ENCODE measurements around the gene BCL7B. TPM values are rescaled to one million over a fixed set of nuclear protein-coding genes. Genes with fewer than 3 reads are reported as not detected.
"Not testable (repeated sequence)": the region's sequence is repeated elsewhere in the genome, so short reads cannot be mapped to it uniquely, and the experiment has no call there.

Gene BCL7B
- total and polyA plus RNA-seq, 2 experiments from 2014 or later = 17.0 to 18.2 TPM

DNA sequence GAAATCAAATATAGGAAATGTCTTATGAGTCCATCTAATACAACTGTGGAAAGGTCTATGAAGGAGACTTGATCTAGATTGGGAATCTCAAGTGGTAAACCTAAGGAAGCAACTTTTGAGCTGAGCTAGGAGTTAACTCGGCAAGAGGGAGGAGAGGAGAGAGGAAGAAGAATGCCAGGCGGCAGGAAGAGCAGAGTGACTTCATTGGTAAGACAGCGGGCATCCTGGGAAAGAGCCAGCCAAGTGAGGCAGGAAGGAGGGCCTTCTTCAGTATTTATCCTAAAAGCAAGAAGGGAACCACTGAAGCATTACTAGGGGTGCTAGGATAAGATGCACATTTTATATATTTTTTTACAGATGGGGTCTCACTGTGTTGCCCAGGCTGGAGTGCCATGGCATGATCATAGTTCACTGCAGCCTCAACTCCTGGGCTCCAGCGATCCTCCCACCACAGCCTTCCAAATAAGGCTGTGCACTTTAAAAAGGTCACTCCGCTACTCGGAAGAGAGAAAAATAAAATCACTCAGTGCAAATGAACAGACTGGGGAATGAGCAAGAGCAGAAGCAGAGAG, 2.0 kb downstream of the BCL7B start:
- peak overlapping the region; percentile 86 for H3K4me3 Mint-ChIP-seq
- H3K4me1 Mint-ChIP-seq = peaks cover 11% of the 10 kb centered on the region
- Histone ChIP-seq H3K27me3 (ENCODE audit: insufficient read depth) (peaks cover 23% of the 10 kb centered on the region), H3K4me3 (no peak overlapping the region), H3K9me2 (ENCODE audit: insufficient read depth) (no peaks in the 10 kb centered on the region), H3K79me2 (replicated peaks; ENCODE audit: insufficient read depth) (peaks cover 37% of the 10 kb centered on the region), H3K27ac (ENCODE audit: low read depth) (no peak overlapping the region), H3F3A (replicated peaks; ENCODE audit: low read depth) (peaks cover 13% of the 10 kb centered on the region), H4K20me1 (replicated peaks; ENCODE audit: insufficient read depth) (peaks cover 18% of the 10 kb centered on the region), H2AFZ (no peak overlapping the region), H3K36me3 (ENCODE audit: insufficient read depth) (peaks cover 5% of the 10 kb centered on the region; the same call in 1 of the 2 replicates), H3K4me1 (ENCODE audit: insufficient read depth) (0 out of 2 replicates have a peak, but pooled peaks cover 6% of the 10 kb centered on the region), H3K4me2 (no peak overlapping the region)
- TF ChIP-seq STAT1 (IDR thresholded peaks at IDR 0.05; ENCODE audit: unreplicated experiment) = no peak
- DNase-seq (ENCODE audit: low spot score) (no peak), ATAC-seq (no peak)
- H3K36me3 Mint-ChIP-seq (ENCODE audit: low read depth) = peaks cover 25% of the 10 kb centered on the region
- H3K9me3 Mint-ChIP-seq = peaks cover 3% of the 10 kb centered on the region; the same call in 1 of the 3 replicates
- no peak overlapping the region for H3K27ac Mint-ChIP-seq
- peaks cover 18% of the 10 kb centered on the region for H3K27me3 Mint-ChIP-seq (ENCODE audit: insufficient read depth, low read depth, poor library complexity)

DNA sequence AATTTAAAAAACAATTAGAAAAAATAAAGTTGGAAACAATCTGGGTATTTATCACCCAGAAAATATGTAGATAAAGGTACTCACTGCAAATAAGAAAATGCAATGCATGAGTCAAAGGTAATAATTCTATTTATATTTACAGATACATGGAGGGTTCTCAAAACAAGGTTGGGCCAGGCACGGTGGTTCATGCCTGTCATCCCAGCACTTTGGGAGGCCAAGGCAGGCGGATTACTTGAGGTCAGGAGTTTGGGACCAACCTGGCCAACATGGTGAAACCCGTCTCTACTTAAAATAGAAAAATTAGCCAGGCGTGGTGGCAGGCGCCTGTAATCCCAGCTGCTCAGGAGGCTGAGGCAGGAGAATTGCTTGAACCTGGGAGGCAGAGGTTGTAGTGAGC, 7.4 kb downstream of the BCL7B start:
- H3K27ac ChIP-seq (ENCODE audit: low read depth); H3F3A ChIP-seq (replicated peaks; ENCODE audit: low read depth); H3K4me3 ChIP-seq; H3K27ac Mint-ChIP-seq; H3K36me3 ChIP-seq (ENCODE audit: insufficient read depth); H3K9me3 Mint-ChIP-seq; H3K27me3 Mint-ChIP-seq (ENCODE audit: insufficient read depth, low read depth, poor library complexity); H3K4me2 ChIP-seq; H3K4me1 Mint-ChIP-seq; H3K27me3 ChIP-seq (ENCODE audit: insufficient read depth); ATAC-seq; H3K4me1 ChIP-seq (ENCODE audit: insufficient read depth); H2AFZ ChIP-seq; DNase-seq (ENCODE audit: low spot score); H3K9me2 ChIP-seq (ENCODE audit: insufficient read depth); H3K4me3 Mint-ChIP-seq: not testable (repeated sequence)
- peaks cover 35% of the 10 kb centered on the region for H3K36me3 Mint-ChIP-seq (ENCODE audit: low read depth)
- H3K79me2 ChIP-seq (replicated peaks; ENCODE audit: insufficient read depth) = peaks cover 43% of the 10 kb centered on the region
- H4K20me1 ChIP-seq (replicated peaks; ENCODE audit: insufficient read depth) = peaks cover 11% of the 10 kb centered on the region

DNA sequence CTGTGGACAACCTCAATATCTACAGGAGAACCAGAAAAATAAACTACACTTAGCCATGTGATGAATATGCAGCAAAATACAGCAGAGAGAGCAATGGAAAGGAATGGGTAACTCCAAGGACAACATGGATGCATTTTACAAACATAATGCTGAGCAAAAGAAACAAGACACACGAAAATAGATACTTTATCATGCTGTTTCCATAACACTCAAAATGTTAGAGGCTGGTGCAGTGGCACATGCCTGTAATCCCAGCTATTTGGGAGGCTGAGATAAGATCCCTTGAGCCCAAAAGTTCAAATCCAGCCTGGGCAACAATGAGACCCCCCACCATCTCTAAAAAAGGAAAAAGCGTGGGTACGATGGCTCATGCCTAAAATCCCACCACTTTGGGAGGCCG, 8.3 kb downstream of the BCL7B start:
- H3K36me3 Mint-ChIP-seq (ENCODE audit: low read depth) = peaks cover 32% of the 10 kb centered on the region
- no peaks in the 10 kb centered on the region for H3K4me1 ChIP-seq (ENCODE audit: insufficient read depth)
- no peak overlapping the region for H3K4me3 Mint-ChIP-seq
- no peaks in the 10 kb centered on the region for H3K27me3 ChIP-seq (ENCODE audit: insufficient read depth)
- H3K79me2 ChIP-seq (replicated peaks; ENCODE audit: insufficient read depth) = peaks cover 39% of the 10 kb centered on the region
- H3K9me2 ChIP-seq (ENCODE audit: insufficient read depth) = no peaks in the 10 kb centered on the region
- no peak overlapping the region for H3K4me3 ChIP-seq
- H3K27ac ChIP-seq (ENCODE audit: low read depth) = 0 out of 2 replicates have a peak overlapping the region, but pooled peaks have one; percentile 66
- peaks cover 4% of the 10 kb centered on the region for H3K27me3 Mint-ChIP-seq (ENCODE audit: insufficient read depth, low read depth, poor library complexity)
- no peak overlapping the region for H2AFZ ChIP-seq
- peaks cover 6% of the 10 kb centered on the region for H4K20me1 ChIP-seq (replicated peaks; ENCODE audit: insufficient read depth)
- H3K4me2 ChIP-seq = no peak overlapping the region
- DNase-seq (ENCODE audit: low spot score) = no peak
- H3K36me3 ChIP-seq (ENCODE audit: insufficient read depth) = peaks cover 7% of the 10 kb centered on the region; the same call in 1 of the 2 replicates
- H3F3A ChIP-seq (replicated peaks; ENCODE audit: low read depth) = no peaks in the 10 kb centered on the region
- no peak for ATAC-seq
- H3K9me3 Mint-ChIP-seq = no peaks in the 10 kb centered on the region
- no peaks in the 10 kb centered on the region for H3K4me1 Mint-ChIP-seq
- H3K27ac Mint-ChIP-seq = no peak overlapping the region
- TF ChIP-seq, protein P1, sequence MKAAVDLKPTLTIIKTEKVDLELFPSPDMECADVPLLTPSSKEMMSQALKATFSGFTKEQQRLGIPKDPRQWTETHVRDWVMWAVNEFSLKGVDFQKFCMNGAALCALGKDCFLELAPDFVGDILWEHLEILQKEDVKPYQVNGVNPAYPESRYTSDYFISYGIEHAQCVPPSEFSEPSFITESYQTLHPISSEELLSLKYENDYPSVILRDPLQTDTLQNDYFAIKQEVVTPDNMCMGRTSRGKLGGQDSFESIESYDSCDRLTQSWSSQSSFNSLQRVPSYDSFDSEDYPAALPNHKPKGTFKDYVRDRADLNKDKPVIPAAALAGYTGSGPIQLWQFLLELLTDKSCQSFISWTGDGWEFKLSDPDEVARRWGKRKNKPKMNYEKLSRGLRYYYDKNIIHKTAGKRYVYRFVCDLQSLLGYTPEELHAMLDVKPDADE (IDR thresholded peaks at IDR 0.05) = no peak
- TF ChIP-seq ZNF114 (CRISPR knock-in tag; IDR thresholded peaks at IDR 0.05) (no peak), ZNF331 (CRISPR knock-in tag; IDR thresholded peaks at IDR 0.05; ENCODE audit: low read depth) (no peak), POLR2AphosphoS5 (IDR thresholded peaks at IDR 0.05; ENCODE audit: low read depth) (no peak), EZH2phosphoT487 (IDR thresholded peaks at IDR 0.05; ENCODE audit: unreplicated experiment) (no peak), STAT1 (IDR thresholded peaks at IDR 0.05; ENCODE audit: unreplicated experiment) (no peak), JUNB (IDR thresholded peaks at IDR 0.05; ENCODE audit: unreplicated experiment) (no peak)
- TF ChIP-seq, protein P2, sequence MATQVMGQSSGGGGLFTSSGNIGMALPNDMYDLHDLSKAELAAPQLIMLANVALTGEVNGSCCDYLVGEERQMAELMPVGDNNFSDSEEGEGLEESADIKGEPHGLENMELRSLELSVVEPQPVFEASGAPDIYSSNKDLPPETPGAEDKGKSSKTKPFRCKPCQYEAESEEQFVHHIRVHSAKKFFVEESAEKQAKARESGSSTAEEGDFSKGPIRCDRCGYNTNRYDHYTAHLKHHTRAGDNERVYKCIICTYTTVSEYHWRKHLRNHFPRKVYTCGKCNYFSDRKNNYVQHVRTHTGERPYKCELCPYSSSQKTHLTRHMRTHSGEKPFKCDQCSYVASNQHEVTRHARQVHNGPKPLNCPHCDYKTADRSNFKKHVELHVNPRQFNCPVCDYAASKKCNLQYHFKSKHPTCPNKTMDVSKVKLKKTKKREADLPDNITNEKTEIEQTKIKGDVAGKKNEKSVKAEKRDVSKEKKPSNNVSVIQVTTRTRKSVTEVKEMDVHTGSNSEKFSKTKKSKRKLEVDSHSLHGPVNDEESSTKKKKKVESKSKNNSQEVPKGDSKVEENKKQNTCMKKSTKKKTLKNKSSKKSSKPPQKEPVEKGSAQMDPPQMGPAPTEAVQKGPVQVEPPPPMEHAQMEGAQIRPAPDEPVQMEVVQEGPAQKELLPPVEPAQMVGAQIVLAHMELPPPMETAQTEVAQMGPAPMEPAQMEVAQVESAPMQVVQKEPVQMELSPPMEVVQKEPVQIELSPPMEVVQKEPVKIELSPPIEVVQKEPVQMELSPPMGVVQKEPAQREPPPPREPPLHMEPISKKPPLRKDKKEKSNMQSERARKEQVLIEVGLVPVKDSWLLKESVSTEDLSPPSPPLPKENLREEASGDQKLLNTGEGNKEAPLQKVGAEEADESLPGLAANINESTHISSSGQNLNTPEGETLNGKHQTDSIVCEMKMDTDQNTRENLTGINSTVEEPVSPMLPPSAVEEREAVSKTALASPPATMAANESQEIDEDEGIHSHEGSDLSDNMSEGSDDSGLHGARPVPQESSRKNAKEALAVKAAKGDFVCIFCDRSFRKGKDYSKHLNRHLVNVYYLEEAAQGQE (IDR thresholded peaks at IDR 0.05; ENCODE audit: unreplicated experiment) = no peak
